ENCODE data around the gene BHLHE23.
"Not testable (repeated sequence)": the region's sequence is repeated elsewhere in the genome, so short reads cannot be mapped to it uniquely, and the experiment has no call there.

Gene BHLHE23

GRCh38 chr20:62970307-62971210 is 36.2 kb downstream of the BHLHE23 start:
- no peak for DNase-seq

- no peak for DNase-seq
Observed at GRCh38 chr20:62969939-62970306, 36.8 kb downstream of the BHLHE23 start.

- no peak for DNase-seq
Observed at GRCh38 chr20:62969179-62969760, 37.5 kb downstream of the BHLHE23 start.

GRCh38 chr20:62968378-62969178 is 38.2 kb downstream of the BHLHE23 start:
- DNase-seq, result no peak

GRCh38 chr20:62967628-62968351 is 39.0 kb downstream of the BHLHE23 start:
- no peak for DNase-seq

- no peak for DNase-seq
Observed at GRCh38 chr20:62967149-62967501, 39.6 kb downstream of the BHLHE23 start.

GRCh38 chr20:62966212-62967148 is 40.3 kb downstream of the BHLHE23 start:
- DNase-seq, result no peak

GRCh38 chr20:62965363-62965771 is 41.4 kb downstream of the BHLHE23 start:
- no peak for DNase-seq

- DNase-seq, result no peak
Observed at GRCh38 chr20:62964700-62965099, 42.1 kb downstream of the BHLHE23 start.

- no peak for DNase-seq
Observed at GRCh38 chr20:62963614-62964397, 43.0 kb downstream of the BHLHE23 start.

GRCh38 chr20:62962891-62963613 is 43.7 kb downstream of the BHLHE23 start:
- no peak for DNase-seq

- no peak for DNase-seq
Observed at GRCh38 chr20:62962221-62962879, 44.4 kb downstream of the BHLHE23 start.

GRCh38 chr20:62961799-62962198 is 45.0 kb downstream of the BHLHE23 start:
- DNase-seq, result no peak

- DNase-seq, result no peak
Observed at GRCh38 chr20:62961310-62961783, 45.4 kb downstream of the BHLHE23 start.

GRCh38 chr20:62960446-62961309 is 46.1 kb downstream of the BHLHE23 start:
- not testable (repeated sequence) for DNase-seq

- no peak for DNase-seq
Observed at GRCh38 chr20:62959998-62960436, 46.7 kb downstream of the BHLHE23 start.

GRCh38 chr20:62959101-62959971 is 47.4 kb downstream of the BHLHE23 start:
- DNase-seq, result no peak
